IMR-90 (cell line): ENCODE results near the gene NPW. TPM values are rescaled to one million over a fixed set of nuclear protein-coding genes. Genes with fewer than 3 reads are reported as not detected.

Source experiments
- ATAC-seq: fragments of 200-7000 bp; cut with Tn5 transposase; 2 replicates; pipeline ENCODE4 v1.9.1; 2020; ENCODE audit warnings: low read depth, mild to moderate bottlenecking, moderate library complexity
- BruUV-seq: library from RNA; stranded (reverse); fragments of 400-500 nt; replicated peaks from 2 replicates; lab custom pipeline; 2021; lab: Mats Ljungman, UMichigan
- CTCF ChIA-PET: fragments of 300-600 bp; formaldehyde crosslinking; extraction: SDS; loops from one replicate; lab custom pipeline; 2021; ENCODE audit warnings: antibody characterized with exemption; lab: Yijun Ruan, JAX
- POLR2A ChIA-PET: fragments of 300-600 bp; sonication (Branson Sonifier 250); formaldehyde crosslinking; loops from one replicate; lab custom pipeline; 2022; ENCODE audit warnings: antibody characterized with exemption; ENCODE audit not compliant: unreplicated experiment; lab: Charles Lee
- DNase-seq: peaks from one replicate; pipeline ENCODE4 v3.0.0; 2013
- H2AFZ ChIP-seq: replicated peaks from 2 replicates; pipeline ENCODE3; 2013; ENCODE audit warnings: low read length, mild to moderate bottlenecking; ENCODE audit not compliant: poor library complexity
- H2AK5ac ChIP-seq: 2 replicates; pipeline ENCODE4 v1.6.1; 2013; ENCODE audit warnings: low read depth, low read length, inconsistent platforms
- H2AK9ac ChIP-seq: replicated peaks from 2 replicates; pipeline ENCODE3; 2013; ENCODE audit warnings: mild to moderate bottlenecking, low read depth, low read length, moderate library complexity; ENCODE audit not compliant: poor library complexity
- H2BK120ac ChIP-seq: 2 replicates; pipeline ENCODE4 v1.6.1; 2013; ENCODE audit warnings: low read depth, low read length, inconsistent platforms
- H2BK15ac ChIP-seq: 3 replicates; pipeline ENCODE4 v1.6.1; 2013; ENCODE audit warnings: low read depth, low read length, inconsistent platforms
- H2BK20ac ChIP-seq: 2 replicates; pipeline ENCODE4 v1.6.1; 2013; ENCODE audit warnings: low read depth, mild to moderate bottlenecking, inconsistent platforms, low read length, moderate library complexity
- H2BK5ac ChIP-seq: 2 replicates; pipeline ENCODE4 v1.6.1; 2013; ENCODE audit warnings: mild to moderate bottlenecking, low read depth, low read length, inconsistent platforms; ENCODE audit not compliant: poor library complexity, severe bottlenecking
- H3K14ac ChIP-seq: replicated peaks from 2 replicates; pipeline ENCODE4 v1.6.1; 2013; ENCODE audit warnings: low read depth, low read length, inconsistent platforms
- H3K18ac ChIP-seq: 2 replicates; pipeline ENCODE4 v1.6.1; 2013; ENCODE audit warnings: low read depth, low read length, control low read depth
- H3K23ac ChIP-seq: 2 replicates; pipeline ENCODE4 v1.6.1; 2013; ENCODE audit warnings: low read depth, low read length, inconsistent platforms
- H3K27ac ChIP-seq: 2 replicates; pipeline ENCODE4 v1.5.1; 2013; ENCODE audit warnings: mild to moderate bottlenecking, control low read depth, low read length; ENCODE audit not compliant: insufficient read depth
- H3K27me3 ChIP-seq: 2 replicates; pipeline ENCODE4 v1.6.1; 2013; ENCODE audit warnings: low read length; ENCODE audit not compliant: control insufficient read depth, insufficient read depth
- H3K36me3 ChIP-seq: 2 replicates; pipeline ENCODE4 v1.6.1; 2013; ENCODE audit warnings: low read length, mixed read lengths; ENCODE audit not compliant: control insufficient read depth, insufficient read depth
- H3K4ac ChIP-seq: 2 replicates; pipeline ENCODE4 v1.6.1; 2013; ENCODE audit warnings: low read depth, low read length, inconsistent platforms
- H3K4me1 ChIP-seq: 2 replicates; pipeline ENCODE4 v1.6.1; 2013; ENCODE audit warnings: low read length, mixed read lengths; ENCODE audit not compliant: control insufficient read depth, insufficient read depth
- H3K4me2 ChIP-seq: 2 replicates; pipeline ENCODE4 v1.6.1; 2013; ENCODE audit warnings: low read depth, mild to moderate bottlenecking, control low read depth, low read length, moderate library complexity
- H3K4me3 ChIP-seq: 2 replicates; pipeline ENCODE4 v1.5.1; 2013; ENCODE audit warnings: low read depth, mild to moderate bottlenecking, control low read depth, low read length, moderate library complexity; ENCODE audit not compliant: insufficient read depth
- H3K56ac ChIP-seq: 2 replicates; pipeline ENCODE4 v1.6.1; 2013; ENCODE audit warnings: low read length, inconsistent platforms; ENCODE audit not compliant: insufficient read depth; ENCODE audit errors: extremely low read depth
- H3K79me1 ChIP-seq, 2 experiments: 2 replicates each; pipeline ENCODE4 v1.6.1; 2013; ENCODE audit warnings: low read length in 2 of 2, inconsistent platforms in 1 of 2, low read depth in 1 of 2
- H3K9ac ChIP-seq: 2 replicates; pipeline ENCODE4 v1.6.1; 2013; ENCODE audit warnings: low read depth, low read length, control low read depth
- H3K9me1 ChIP-seq: 2 replicates; pipeline ENCODE4 v1.6.1; 2013; ENCODE audit warnings: low read length, inconsistent platforms; ENCODE audit not compliant: insufficient read depth
- H3K9me3 ChIP-seq: 2 replicates; pipeline ENCODE4 v1.6.1; 2013; ENCODE audit warnings: low read length; ENCODE audit not compliant: control insufficient read depth, insufficient read depth
- H4K20me1 ChIP-seq: 2 replicates; pipeline ENCODE4 v1.6.1; 2013; ENCODE audit warnings: low read length, inconsistent platforms; ENCODE audit not compliant: insufficient read depth
- H4K5ac ChIP-seq: 2 replicates; pipeline ENCODE4 v1.6.1; 2013; ENCODE audit warnings: mild to moderate bottlenecking, low read depth, low read length, control low read depth
- H4K8ac ChIP-seq, 2 experiments: 2 replicates each; pipeline ENCODE4 v1.6.1; 2013; ENCODE audit warnings: low read depth in 2 of 2, low read length in 2 of 2, control low read depth in 1 of 2, inconsistent platforms in 1 of 2
- H4K91ac ChIP-seq: 2 replicates; pipeline ENCODE4 v1.6.1; 2013; ENCODE audit warnings: low read depth, low read length, inconsistent platforms; ENCODE audit not compliant: insufficient read depth
- CEBPB ChIP-seq: IDR thresholded peaks from 2 replicates; pipeline ENCODE4 v1.6.1; 2012; ENCODE audit warnings: low read depth, low read length, improper control_type of control experiment
- MAFK ChIP-seq: IDR thresholded peaks from 2 replicates; pipeline ENCODE4 v1.6.1; 2012; ENCODE audit warnings: low read depth, low read length, improper control_type of control experiment
- NFE2L2 ChIP-seq: fragments of 150-350 bp; IDR thresholded peaks from 2 replicates; pipeline ENCODE4 v1.6.1; 2016; ENCODE audit warnings: low read depth, mild to moderate bottlenecking, low read length
- RCOR1 ChIP-seq: IDR thresholded peaks from 2 replicates; pipeline ENCODE4 v1.6.1; 2012; ENCODE audit warnings: mild to moderate bottlenecking, low read length, improper control_type of control experiment; ENCODE audit not compliant: insufficient replicate concordance
- WGBS, 2 experiments: methylation state at CpG; one replicate each; pipeline versions ENCODE4 v1.1.5 to v1.1.7; 2013; ENCODE audit warnings: missing lambda C conversion rate in 2 of 2; ENCODE audit not compliant: insufficient read length in 1 of 2; ENCODE audit errors: extremely low coverage in 2 of 2; 5-methylcytosine and 5-hydroxymethylcytosine counted together
- dilution Hi-C: fragments of 300-500 bp; cut with HindIII; formaldehyde crosslinking; loops from one replicate; pipeline ENCODE4 v1.14.3; 2018; ENCODE audit warnings: low sequenced_read_pairs; ENCODE audit not compliant: unreplicated experiment
- in situ Hi-C: fragments of 300-500 bp; cut with MboI; formaldehyde crosslinking; loops from 3 replicates; pipeline ENCODE4 v1.14.3; 2019; ENCODE audit warnings: low sequenced_read_pairs, inconsistent platforms, mixed read lengths
- intact Hi-C: fragments of 100-400 bp; cut with micrococcal nuclease; formaldehyde crosslinking; loops from 2 replicates; pipeline ENCODE4 v1.10.0; 2022
- polyA plus RNA-seq, 3 experiments: library from polyadenylated mRNA; depleted of rRNA; stranded (reverse); fragments of >200 nt; gene quantifications; 2 replicates each; pipeline ENCODE4 v1.2.3, GENCODE V29; 2012; ENCODE audit warnings: low replicate concordance in 1 of 3
- total RNA-seq: library from RNA; depleted of rRNA; stranded (reverse); fragments of >200 nt; gene quantifications from 2 replicates; pipeline ENCODE4 v1.2.3, GENCODE V29; 2012

Gene NPW
- total and polyA plus RNA-seq, 2 of the 4 experiments (the other 2 are of a cell fraction): 0.18 to 2.0 TPM

DNA sequence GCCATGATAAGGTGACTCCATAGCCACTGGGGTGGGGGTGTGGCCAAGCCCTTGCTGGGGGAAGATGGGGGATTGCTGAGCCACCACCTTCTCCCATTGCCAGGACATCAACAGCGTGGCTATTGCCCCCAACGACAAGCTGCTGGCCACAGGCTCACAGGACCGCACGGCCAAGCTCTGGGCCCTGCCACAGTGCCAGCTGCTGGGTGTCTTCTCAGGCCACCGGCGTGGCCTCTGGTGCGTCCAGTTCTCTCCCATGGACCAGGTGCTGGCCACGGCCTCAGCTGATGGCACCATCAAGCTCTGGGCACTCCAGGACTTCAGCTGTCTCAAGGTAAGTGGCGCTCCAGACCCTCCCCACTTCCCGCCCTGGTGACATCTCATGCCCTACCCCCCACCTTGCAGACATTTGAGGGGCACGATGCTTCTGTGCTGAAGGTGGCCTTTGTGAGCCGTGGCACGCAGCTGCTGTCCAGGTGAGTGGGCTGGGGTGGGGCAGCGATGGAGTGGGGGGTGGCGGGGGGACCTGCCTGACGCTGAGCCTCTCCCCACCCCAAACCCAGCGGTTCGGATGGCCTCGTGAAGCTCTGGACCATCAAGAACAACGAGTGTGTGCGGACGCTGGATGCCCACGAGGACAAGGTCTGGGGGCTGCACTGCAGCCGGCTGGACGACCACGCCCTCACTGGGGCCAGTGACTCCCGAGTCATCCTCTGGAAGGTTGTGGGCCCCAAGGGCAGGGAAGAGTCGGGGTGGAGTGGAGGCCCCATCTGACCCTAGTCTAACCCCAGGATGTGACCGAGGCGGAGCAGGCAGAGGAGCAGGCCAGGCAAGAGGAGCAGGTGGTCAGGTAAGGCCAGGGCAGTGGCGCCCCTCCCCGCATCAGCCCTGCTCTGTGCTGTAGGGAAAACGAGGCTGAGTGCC lies 42.4 kb upstream of the NPW start:
- Histone ChIP-seq H2BK15ac (no peak overlapping the region), H3K36me3 (peaks cover 48% of the 10 kb centered on the region), H2BK5ac (no peak overlapping the region), H3K4me2 (no peak overlapping the region), H3K9me3 (no peaks in the 10 kb centered on the region), H3K4me3 (no peak overlapping the region), H3K27me3 (peaks cover 25% of the 10 kb centered on the region; the same call in 1 of the 2 replicates), H4K91ac (no peak overlapping the region), H3K9ac (no peak overlapping the region), H3K4ac (no peak overlapping the region), H3K23ac (no peak overlapping the region), H3K18ac (no peak overlapping the region), H4K8ac (no peak overlapping the region), H2BK20ac (no peak overlapping the region), H3K27ac (no peak overlapping the region), H3K79me1 (peaks cover 0 to 20% of the 10 kb centered on the region in 2 experiments; a peak in 1 of 4 replicates), H3K56ac (no peak overlapping the region), H4K5ac (no peak overlapping the region), H3K4me1 (peaks cover 3% of the 10 kb centered on the region; the same call in 1 of the 2 replicates), H2AFZ (no peak overlapping the region), H2AK9ac (no peak overlapping the region), H2AK5ac (no peak overlapping the region), H3K14ac (no peak overlapping the region), H2BK120ac (no peak overlapping the region), H3K9me1 (no peaks in the 10 kb centered on the region), H4K20me1 (no peaks in the 10 kb centered on the region; the same call in 1 of the 2 replicates)
- ChIA-PET POLR2A (no interaction called here), CTCF (no interaction called here)
- intact Hi-C loops: no loop called here
- ATAC-seq: no peak
- in situ Hi-C loops: no loop called here
- BruUV-seq: TSS peak; percentile 38
- dilution Hi-C loops: no loop called here
- TF ChIP-seq RCOR1 (no peak), MAFK (no peak), CEBPB (no peak), NFE2L2 (no peak)
- DNase-seq: no peak
- 94% methylated on average over 16 of the region's 33 CpGs; no CpG with 5 or more reads in 1 of the 2 experiments for whole genome bisulfite sequencing, 2 experiments
